Daoy (cell line): Measurements from ENCODE around the gene EDC4. TPM values are rescaled to one million over a fixed set of nuclear protein-coding genes. Genes with fewer than 3 reads are reported as not detected.

Experiments
- DNase-seq: peaks from one replicate; pipeline ENCODE4 v3.0.0-alpha.2; 2015; ENCODE audit warnings: low read depth
- total RNA-seq: library from RNA; depleted of rRNA; stranded (reverse); fragments of >200 nt; shearing (Covaris generic); gene quantifications from 2 replicates; pipeline ENCODE4 v1.2.3, GENCODE V29; 2014; rRNA removed

Gene EDC4
- total RNA-seq, 1 experiment from 2014 or later: 43.3 TPM

DNA sequence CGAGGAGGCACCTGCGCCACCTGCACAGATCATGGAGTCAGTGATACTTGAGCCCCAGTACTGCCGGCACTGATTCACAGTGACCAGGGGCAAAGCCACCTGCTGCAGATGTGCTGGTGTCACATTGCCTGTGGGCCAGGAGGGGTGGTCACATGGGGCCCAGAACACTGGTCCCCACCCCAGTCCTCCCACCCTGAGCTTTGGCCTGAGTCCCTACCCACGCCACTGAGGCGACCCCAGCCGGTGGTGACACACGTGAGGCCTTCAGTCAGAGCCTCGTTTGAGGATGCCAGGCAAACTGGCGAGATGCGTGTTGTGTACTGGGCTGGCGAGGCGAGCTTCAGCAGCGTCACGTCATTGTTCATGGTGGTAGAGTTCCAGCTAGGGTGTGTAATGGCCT, 57.3 kb downstream of the EDC4 start:
- DNase-seq: no peak

DNA sequence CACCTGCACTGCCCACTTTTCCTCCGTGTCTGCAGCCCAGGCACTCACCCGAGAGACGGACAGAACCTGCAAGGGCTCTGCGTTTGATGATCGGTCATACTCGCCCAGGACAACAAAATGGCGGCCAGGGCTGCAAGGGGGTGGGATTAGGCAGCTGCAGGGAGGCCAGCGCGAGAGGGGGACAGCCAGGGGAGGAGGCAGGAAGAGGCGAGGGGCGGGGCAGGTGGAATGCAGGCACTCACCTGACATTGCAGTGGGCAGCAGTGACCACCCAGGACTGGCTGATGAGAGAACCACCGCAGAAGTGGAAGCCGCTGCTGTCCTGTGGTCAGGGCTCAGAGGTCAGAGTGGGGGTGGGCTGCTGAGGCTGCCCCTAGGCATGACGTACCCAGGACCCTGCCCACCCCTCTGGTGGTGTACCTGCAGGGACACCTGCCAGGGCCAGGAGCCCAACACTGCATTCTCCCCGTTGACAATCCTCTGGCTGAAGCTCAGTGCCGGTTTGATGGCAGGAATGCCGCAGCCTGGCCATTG, 57.9 kb downstream of the EDC4 start:
- DNase-seq: no peak

Other genes starting within 250 kb of the EDC4 start
- gene CARMIL2, start 227.9 kb upstream of the EDC4 start, total RNA-seq: 1.1 and 1.7 TPM in 2 replicates
- gene ACD, start 212.8 kb upstream of the EDC4 start, total RNA-seq: 31.6 and 39.9 TPM in 2 replicates
- 0.71 and 1.0 TPM in 2 replicates for gene PARD6A, start 212.1 kb upstream of the EDC4 start, total RNA-seq
- 12.7 and 19.9 TPM in 2 replicates for gene ENKD1, start 206.3 kb upstream of the EDC4 start, total RNA-seq
- not detected in 2 replicates for gene C16orf86, start 206.2 kb upstream of the EDC4 start, total RNA-seq
- 16.5 and 18.8 TPM in 2 replicates for gene GFOD2, start 153.7 kb upstream of the EDC4 start, total RNA-seq
- 3.7 and 4.0 TPM in 2 replicates for gene RANBP10, start 66.5 kb upstream of the EDC4 start, total RNA-seq
- gene TSNAXIP1, start 66.2 kb upstream of the EDC4 start, total RNA-seq: 0.11 and 1.1 TPM in 2 replicates
- gene THAP11, start 30.7 kb upstream of the EDC4 start, total RNA-seq: 41.5 and 50.6 TPM in 2 replicates
- gene NUTF2, start 26.1 kb upstream of the EDC4 start, total RNA-seq: 42.9 and 48.7 TPM in 2 replicates
- 26.8 and 33.8 TPM in 2 replicates for gene CENPT, start 25.4 kb upstream of the EDC4 start, total RNA-seq
- gene NRN1L, start 11.8 kb downstream of the EDC4 start, total RNA-seq: not detected in 2 replicates
- gene PSKH1, start 20.2 kb downstream of the EDC4 start, total RNA-seq: 1.5 and 2.3 TPM in 2 replicates
- 0.74 and 1.6 TPM in 2 replicates for gene CTRL, start 58.8 kb downstream of the EDC4 start, total RNA-seq
- 58.1 and 72.7 TPM in 2 replicates for gene PSMB10, start 63.8 kb downstream of the EDC4 start, total RNA-seq
- gene LCAT, start 71.1 kb downstream of the EDC4 start, total RNA-seq: 0.77 and 0.97 TPM in 2 replicates
- gene SLC12A4, start 95.6 kb downstream of the EDC4 start, total RNA-seq: 7.0 and 13.5 TPM in 2 replicates
- not detected in 2 replicates for gene DPEP3, start 107.4 kb downstream of the EDC4 start, total RNA-seq
- not detected in 2 replicates for gene DPEP2, start 126.4 kb downstream of the EDC4 start, total RNA-seq
- gene DPEP2NB, start 142.9 kb downstream of the EDC4 start, total RNA-seq: not detected in 2 replicates
- gene DDX28, start 150.2 kb downstream of the EDC4 start, total RNA-seq: 7.1 and 8.6 TPM in 2 replicates
- 15.9 and 19.8 TPM in 2 replicates for gene DUS2, start 150.2 kb downstream of the EDC4 start, total RNA-seq
- 11.1 and 12.1 TPM in 2 replicates for gene NFATC3, start 212.3 kb downstream of the EDC4 start, total RNA-seq